SH-SY5Y (cell line): ENCODE measurements around the gene FAM120A.

ENCODE experiments used
- GATA2 ChIP-seq: IDR thresholded peaks from 2 replicates; pipeline ENCODE4 v1.6.1; 2011; ENCODE audit warnings: mild to moderate bottlenecking, low read depth, low read length
- GATA3 ChIP-seq: IDR thresholded peaks from 2 replicates; pipeline ENCODE4 v1.6.1; 2011; ENCODE audit warnings: low read depth, mild to moderate bottlenecking, low read length, moderate library complexity

DNA sequence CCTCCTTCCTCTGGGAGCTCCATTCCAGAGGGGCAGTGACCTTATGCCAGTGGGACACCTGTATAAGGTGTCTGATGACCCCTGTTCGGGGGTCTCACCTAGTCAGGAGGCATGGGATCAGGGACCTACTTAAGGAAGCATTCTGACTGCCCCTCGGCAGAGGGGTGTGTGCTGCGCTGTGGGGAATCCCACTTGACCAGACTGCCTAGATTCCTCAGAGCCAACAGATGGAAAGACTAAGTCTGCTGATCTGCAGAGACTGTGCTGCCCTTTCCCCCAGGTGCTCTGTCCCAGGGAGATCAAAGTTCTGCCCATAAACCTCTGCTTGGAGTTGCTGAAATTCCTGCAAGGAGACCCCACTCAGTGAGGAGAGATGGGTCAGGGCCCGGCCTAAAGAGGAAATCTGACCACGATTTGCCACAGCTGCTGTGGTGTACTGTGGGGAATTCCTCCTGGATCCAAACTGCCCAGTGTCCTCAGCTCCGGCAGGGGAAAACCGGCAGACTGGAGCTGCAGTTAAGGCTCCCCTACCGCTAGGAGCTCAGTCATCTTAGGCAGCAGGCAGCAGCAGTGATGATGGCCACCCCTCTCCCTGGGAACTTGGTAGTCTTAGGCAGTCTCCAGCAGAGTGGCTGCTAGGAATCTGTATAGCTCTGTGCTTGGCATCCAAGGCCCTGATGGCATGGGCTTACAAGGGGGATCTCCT, 34.8 kb upstream of the FAM120A start:
- no peak for TF ChIP-seq GATA3
- TF ChIP-seq GATA2, result no peak
